ENCODE data around the gene GRXCR2. TPM values are rescaled to one million over a fixed set of nuclear protein-coding genes. Genes with fewer than 3 reads are reported as not detected.

GRXCR2 gene
- total RNA-seq, 2 experiments from 2014 or later, result not detected

- CTCF ChIA-PET, result interaction anchor here (0.7 to 1.3 kb wide), 5 partner anchors 11 to 1620 kb away, joined by 3 read pairs; partner anchors contain the start of gene PRELID2
- Mint-ChIP-seq H3K4me1 (peaks cover 5% of the 10 kb centered on the region), H3K4me3 (no peak overlapping the region)
Observed at GRCh38 chr5:145824040-145824439, 48.8 kb downstream of the GRXCR2 start.

GRCh38 chr5:145818604-145819003, 54.2 kb downstream of the GRXCR2 start:
- Mint-ChIP-seq H3K27me3 (no peaks in the 10 kb centered on the region), H3K36me3 (ENCODE audit: low read depth) (no peaks in the 10 kb centered on the region), H3K27ac (no peak overlapping the region), H3K4me3 (no peak overlapping the region), H3K9me3 (no peaks in the 10 kb centered on the region), H3K4me1 (peaks cover 5% of the 10 kb centered on the region)
- no peak for DNase-seq
- CTCF ChIA-PET, result interaction anchor here (1.6 kb wide), 1 partner anchor 8 kb away, joined by 4 read pairs; no protein-coding TSS in a partner anchor
- POLR2A ChIA-PET, result no interaction called here

More at GRCh38 chr5:145824040-145824439, 48.8 kb downstream of the GRXCR2 start:
- no peaks in the 10 kb centered on the region for H3K9me3 Mint-ChIP-seq
- peaks cover 3% of the 10 kb centered on the region for H3K27me3 Mint-ChIP-seq
- no peak overlapping the region for H3K27ac Mint-ChIP-seq
- no peaks in the 10 kb centered on the region for H3K36me3 Mint-ChIP-seq (ENCODE audit: low read depth)
- no peak for DNase-seq
- POLR2A ChIA-PET, result no interaction called here

GRCh38 chr5:145812877-145813276, 59.9 kb downstream of the GRXCR2 start:
- no peaks in the 10 kb centered on the region for H3K36me3 Mint-ChIP-seq (ENCODE audit: low read depth)
- H3K9me3 Mint-ChIP-seq, result no peaks in the 10 kb centered on the region
- DNase-seq, result no peak
- CTCF ChIA-PET, result no interaction called here
- no peaks in the 10 kb centered on the region for H3K4me1 Mint-ChIP-seq
- no peak overlapping the region for H3K27ac Mint-ChIP-seq
- H3K27me3 Mint-ChIP-seq, result no peaks in the 10 kb centered on the region
- POLR2A ChIA-PET, result no interaction called here
- no peak overlapping the region for H3K4me3 Mint-ChIP-seq

GRCh38 chr5:145811834-145812625, 60.8 kb downstream of the GRXCR2 start:
- H3K4me3 Mint-ChIP-seq, result no peak overlapping the region
- no peak overlapping the region for H3K27ac Mint-ChIP-seq
- no peaks in the 10 kb centered on the region for H3K27me3 Mint-ChIP-seq
- ChIA-PET CTCF (interaction anchor here (0.9 kb wide), 1 partner anchor 15 kb away, joined by 3 read pairs; no protein-coding TSS in a partner anchor), POLR2A (no interaction called here)
- H3K4me1 Mint-ChIP-seq, result no peaks in the 10 kb centered on the region
- H3K36me3 Mint-ChIP-seq (ENCODE audit: low read depth), result no peaks in the 10 kb centered on the region
- DNase-seq, result no peak
- H3K9me3 Mint-ChIP-seq, result no peaks in the 10 kb centered on the region

Other genes starting within 250 kb of the GRXCR2 start
- gene PRELID2, start 37.7 kb downstream of the GRXCR2 start, total RNA-seq, result 1 to 10 TPM; 4.3 to 5.2 TPM
- under 1 TPM; 0.38 to 0.48 TPM for gene SH3RF2, start 63.6 kb upstream of the GRXCR2 start, total RNA-seq
- under 1 TPM in 1 of 2 experiments, not detected in 1; 0.50 TPM for gene PLAC8L1, start 232.6 kb upstream of the GRXCR2 start, total RNA-seq